Posterior vena cava (tissue), 2 donors: ENCODE data around the gene IDUA. TPM values are rescaled to one million over a fixed set of nuclear protein-coding genes. Genes with fewer than 3 reads are reported as not detected.
"Not testable (repeated sequence)": the region's sequence is repeated elsewhere in the genome, so short reads cannot be mapped to it uniquely, and the experiment has no call there.

Experiments
- DNase-seq: peaks from one replicate; pipeline ENCODE4 v3.0.0-alpha.2; 2020; ENCODE audit warnings: low spot score
- intact Hi-C, 2 donors: fragments of 100-400 bp; cut with DNase I; formaldehyde crosslinking; loops; one replicate each; pipeline versions ENCODE4 v1.14.1 to v1.14.2; 2022 to 2023
- long read RNA-seq, 2 donors: library from polyadenylated mRNA; unstranded; transcript quantifications; one replicate each; pipeline ENCODE4 v2.0.0, GENCODE V29; 2020 to 2021
- total RNA-seq, 2 donors: library from RNA; stranded (reverse); fragmentation: NEBNext Ultra II Directional; extraction: Animal tissue kit (Norgen Biotek cat#: 25700); gene quantifications; one replicate each; pipeline ENCODE4 v1.2.1, GENCODE V29; 2021
- donor health status: DM: yes; HTN: yes; CAD: no.
- donor health status: DM: yes; HTN: yes; CAD: no.

Gene IDUA
- 10 to 100 TPM; 19.0 to 29.0 TPM for total RNA-seq
- long read RNA-seq, donor 1, transcript IDUA-201 (14 exons, 2,163 nt), result major isoform, 7 of 25 reads
- long read RNA-seq, donor 1, partial matches to known transcripts, result 8 of 25 reads
- long read RNA-seq, donor 1, other reads (novel, unspliced or antisense), result 10 of 25 reads
- long read RNA-seq, donor 2, partial matches to known transcripts, result 0 of 4 reads
- long read RNA-seq, donor 2, other reads (novel, unspliced or antisense), result 4 of 4 reads

GRCh38 chr4:986879-987623 is at the start of gene IDUA:
TSS of gene IDUA (plus strand) at chr4:987044. CDS start at chr4:987085, 41 bp downstream.
- DNase-seq, result peak; percentile 93
- intact Hi-C loops, result no loop called here

GRCh38 chr4:939508-939907 is 47.3 kb upstream of the IDUA start:
- intact Hi-C loops, DNase-seq: not testable (repeated sequence)

DNA sequence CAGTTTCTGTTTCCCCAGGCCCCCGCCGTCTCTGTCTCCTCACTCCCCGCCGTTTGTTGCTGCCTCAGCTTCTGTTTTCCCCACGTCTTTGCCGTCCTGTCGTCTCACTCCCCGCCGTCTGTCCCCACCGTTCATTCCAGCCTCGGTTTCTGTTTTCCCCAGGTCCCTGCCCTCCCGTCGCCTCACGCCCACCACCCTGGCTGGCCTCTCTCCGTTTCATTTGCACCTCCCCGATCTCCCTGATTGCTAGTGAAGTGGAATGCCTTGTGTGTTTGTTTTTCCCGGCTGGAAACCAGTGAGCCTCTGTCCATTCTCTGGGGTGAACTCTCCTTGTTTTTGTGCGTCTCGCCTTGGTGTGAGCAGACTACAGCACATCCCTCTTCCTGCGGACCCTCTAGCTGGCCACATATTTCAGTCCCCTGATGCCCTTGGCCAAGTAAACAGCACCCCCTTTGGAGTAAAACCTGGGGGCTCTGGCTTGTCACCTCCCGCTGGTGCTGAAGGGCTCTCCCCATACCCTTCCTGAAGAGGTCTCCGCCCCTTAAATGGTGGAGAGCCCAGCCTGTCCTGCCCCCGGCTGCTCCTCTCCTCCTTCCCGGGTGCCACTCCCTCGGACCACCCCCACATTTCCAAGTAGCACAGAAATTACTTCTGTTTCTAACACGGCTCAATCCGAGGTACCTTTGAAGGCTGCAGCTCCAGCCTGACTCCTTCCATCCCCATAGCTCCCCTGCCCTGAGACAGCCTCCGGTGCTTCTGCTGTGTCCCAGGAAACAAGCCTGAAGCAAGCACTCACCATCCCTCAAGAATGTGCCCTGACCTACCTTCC is 41.4 kb upstream of the IDUA start:
- peak; percentile 57 for DNase-seq
- intact Hi-C loops, result no loop called here

DNA sequence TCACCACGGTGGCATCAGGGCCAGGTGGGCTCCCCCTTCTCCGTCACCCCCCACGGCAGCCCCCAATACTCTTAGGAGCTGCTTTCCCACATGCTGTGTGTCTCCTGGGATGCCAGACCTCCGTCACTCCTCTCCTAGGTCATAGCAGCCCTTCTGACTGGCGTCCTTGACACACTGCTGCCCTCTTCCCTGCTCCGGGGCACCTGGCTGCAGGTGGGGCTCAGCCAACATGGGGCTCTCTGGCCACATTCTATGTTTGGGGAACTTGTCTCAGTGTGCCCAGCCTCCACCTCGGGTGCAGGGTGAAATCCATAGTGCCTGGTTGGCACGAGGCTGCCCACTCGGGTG is 40.8 kb upstream of the IDUA start:
- intact Hi-C loops, result no loop called here
- DNase-seq, result peak; percentile 30

- peak; percentile 55 for DNase-seq
- intact Hi-C loops, result no loop called here
Observed at GRCh38 chr4:946517-947471, 40.0 kb upstream of the IDUA start.

DNA sequence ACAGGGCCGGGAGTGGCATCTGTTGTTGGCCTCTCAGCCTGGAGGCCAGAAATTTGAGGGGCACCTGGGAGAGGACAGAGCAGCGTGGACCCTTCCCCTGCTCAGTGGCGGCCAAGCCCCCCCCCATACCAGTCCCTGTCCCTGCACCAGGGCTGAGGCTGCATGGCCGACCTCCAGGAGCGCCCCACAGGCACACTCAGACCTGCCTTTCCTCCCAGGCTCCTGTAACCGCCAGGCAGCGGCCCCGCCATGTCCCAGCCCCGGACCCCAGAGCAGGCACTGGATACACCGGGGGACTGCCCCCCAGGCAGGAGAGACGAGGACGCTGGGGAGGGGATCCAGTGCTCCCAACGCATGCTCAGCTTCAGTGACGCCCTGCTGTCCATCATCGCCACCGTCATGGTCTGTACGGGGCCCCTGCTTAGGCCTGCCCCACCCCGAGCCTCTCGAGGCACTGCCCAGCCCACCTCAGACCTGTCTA is 39.3 kb upstream of the IDUA start:
- intact Hi-C loops, result no loop called here
- no peak for DNase-seq

DNA sequence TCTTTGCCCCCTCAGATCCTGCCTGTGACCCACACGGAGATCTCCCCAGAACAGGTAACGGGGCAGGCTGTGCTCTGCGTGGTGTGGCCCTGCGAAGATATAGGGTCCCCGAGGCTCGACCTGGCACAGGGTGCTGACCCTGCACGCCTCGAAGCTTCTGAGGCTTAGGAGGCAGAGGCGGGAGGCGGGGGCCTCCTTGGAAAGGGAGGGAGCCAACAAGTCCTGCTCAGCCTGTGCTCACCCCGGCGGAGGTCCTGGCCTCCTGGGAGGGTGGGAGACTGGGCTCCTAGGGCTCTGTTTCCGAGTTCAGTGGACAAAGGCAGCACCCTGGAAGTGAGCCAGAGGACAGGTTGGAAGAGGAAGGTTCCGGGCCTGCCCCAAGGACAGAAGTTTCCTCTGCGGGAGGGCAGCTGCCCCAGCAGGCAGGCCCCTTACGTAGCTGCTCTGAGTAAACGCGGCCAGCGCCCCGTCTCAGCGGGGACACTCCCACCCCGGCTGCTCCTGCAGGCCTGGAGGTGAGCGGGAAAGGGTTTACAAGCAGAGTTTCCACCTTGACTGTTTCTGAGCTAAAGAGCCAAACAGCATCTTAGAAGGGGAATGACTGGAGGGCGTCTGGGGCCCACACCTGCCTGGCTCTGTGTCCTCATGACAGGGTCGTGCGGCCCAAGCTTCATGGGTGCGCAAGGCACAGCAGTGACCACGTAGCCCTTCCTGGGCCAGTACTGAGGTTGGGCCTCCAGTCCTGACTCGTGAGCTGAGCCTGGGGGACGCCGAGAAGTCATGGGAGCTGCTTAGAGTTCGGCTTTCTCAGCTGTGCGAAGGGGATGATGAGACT is 38.5 kb upstream of the IDUA start:
- peak; percentile 58 for DNase-seq
- intact Hi-C loops, result no loop called here

DNA sequence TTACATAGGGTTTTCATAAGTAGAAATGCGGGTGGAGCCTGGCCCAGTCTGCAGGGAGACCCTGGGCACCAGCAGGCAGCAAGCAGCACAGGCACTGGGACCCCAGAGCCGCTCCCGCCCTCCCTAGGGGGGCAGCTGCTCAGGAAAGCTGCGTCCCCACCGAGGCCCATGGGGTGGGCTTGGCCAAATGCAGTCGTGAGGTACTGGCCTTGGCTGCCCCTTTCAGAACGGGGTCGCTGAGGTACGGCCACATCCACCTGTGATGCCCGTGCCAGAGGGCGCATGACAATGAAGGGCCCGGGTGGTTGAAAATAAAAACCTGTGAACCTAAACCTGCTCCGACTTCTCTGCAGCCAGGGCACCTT is 37.9 kb upstream of the IDUA start:
- intact Hi-C loops, result no loop called here
- DNase-seq, result peak; percentile 76

GRCh38 chr4:949656-950055 is 37.2 kb upstream of the IDUA start:
- DNase-seq, result peak; percentile 46
- intact Hi-C loops, result no loop called here

DNA sequence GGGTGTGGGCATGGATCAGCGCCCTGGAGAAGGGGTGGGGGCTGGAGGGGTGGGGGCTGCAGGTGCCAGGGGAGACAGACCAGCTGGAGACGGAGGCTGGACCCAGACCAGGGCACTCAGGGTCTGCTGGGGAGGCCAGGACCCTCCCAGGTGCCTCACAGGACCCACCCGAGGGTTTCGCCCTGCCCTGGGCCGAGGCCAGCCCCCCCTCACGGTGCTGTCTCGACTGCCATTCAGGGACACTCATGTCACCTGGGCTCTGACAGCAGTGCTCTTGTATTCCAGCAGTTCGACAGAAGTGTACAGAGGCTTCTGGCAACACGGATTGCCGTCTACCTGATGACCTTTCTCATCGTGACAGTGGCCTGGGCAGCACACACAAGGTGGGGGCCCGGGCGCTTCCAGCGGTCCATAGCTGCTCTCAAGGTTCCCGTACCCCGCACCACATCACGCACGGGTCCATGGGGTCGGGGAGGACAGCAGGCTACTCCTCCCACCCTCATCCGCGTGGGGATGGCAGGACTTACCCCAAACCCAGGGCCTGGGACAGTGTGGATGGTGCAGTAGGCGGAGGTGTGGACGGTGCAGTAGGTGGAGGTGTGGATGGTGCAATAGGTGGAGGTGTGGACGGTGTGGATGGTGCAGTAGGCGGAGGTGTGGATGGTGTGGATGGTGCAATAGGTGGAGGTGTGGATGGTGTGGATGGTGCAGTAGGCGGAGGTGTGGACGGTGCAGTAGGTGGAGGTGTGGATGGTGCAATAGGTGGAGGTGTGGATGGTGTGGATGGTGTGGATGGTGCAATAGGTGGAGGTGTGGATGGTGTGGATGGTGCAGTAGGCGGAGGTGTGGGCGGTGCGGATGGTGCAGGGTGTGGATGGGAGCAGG is 36.5 kb upstream of the IDUA start:
- peak; percentile 73 for DNase-seq
- intact Hi-C loops, result no loop called here

DNA sequence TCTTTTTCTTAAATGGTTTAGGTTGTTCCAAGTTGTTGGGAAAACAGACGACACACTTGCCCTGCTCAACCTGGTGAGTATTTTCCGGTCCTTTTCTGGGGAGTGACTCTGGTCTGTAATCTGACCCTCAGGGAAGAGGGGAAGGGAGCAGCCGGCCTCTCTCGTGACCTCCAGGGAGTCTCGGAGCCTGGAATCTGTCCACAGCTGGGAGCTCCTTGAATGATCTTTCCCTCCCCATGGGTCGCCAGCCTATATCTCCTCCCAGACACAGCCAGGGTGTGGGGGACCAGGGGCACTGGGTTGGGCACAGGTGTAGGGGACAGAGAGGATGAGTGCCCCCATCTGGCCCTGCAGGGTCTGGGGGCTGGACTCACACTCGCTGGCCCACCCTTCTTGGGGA is 35.7 kb upstream of the IDUA start:
- intact Hi-C loops, result no loop called here
- peak; percentile 68 for DNase-seq

DNA sequence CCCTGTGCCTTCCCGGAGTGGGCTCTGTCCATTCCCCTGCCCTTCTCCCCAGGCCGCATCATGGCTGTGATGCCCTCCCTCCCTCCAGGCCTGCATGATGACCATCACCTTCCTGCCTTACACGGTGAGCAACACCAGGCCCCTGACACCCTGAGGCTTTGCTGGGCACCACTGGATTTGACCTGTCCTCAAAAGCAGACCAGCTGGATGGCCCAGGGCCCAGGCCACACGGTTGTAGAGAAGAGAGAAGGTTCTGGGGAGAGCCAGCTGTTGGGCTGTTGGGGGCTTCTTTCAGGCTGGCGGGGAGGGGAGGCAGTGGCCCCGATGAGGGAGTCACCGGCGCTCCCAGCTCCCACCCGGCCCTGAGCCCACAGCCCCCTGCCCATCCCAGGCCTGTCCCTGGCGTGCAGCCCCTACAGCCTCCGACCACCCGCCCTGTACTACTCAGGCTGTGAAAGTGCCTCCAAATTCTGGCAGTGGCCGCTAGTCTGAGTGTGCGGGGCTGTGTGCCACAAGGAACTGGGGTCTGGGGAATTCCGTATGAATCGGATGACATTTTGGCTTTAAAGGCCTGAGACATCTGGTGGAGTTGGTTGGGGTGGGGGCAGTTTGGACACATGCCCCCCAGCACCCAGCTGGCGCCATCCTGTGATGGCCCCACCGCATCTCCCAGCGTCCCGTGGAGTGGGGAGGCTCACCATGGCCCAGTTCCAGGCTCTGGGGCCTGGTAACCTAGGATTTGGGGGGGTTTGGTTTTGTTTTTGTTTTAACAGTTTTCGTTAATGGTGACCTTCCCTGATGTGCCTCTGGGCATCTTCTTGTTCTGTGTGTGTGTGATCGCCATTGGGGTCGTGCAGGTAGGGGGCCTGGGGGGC is 35.0 kb upstream of the IDUA start:
- DNase-seq, result peak; percentile 73
- intact Hi-C loops, result no loop called here

GRCh38 chr4:952881-953573 is 33.8 kb upstream of the IDUA start:
- DNase-seq, result peak; percentile 67
- intact Hi-C loops, result no loop called here

DNA sequence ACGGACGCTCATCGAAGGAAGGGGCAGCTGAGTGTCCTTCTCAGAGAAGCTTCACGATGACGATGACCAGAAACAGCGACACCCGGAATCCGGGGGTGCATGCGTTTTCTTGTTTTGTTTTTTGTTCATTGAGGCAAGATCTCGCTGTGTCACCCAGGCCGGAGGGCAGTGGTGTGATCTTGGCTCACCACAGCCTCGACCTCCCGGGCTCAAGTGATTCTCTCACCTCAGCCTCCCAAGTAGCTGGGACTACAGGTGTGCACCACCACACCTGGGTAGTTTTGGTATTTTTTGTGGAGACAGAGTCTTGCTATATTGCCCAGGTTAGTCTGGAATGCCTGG is 33.3 kb upstream of the IDUA start:
- DNase-seq, result no peak
- intact Hi-C loops, result no loop called here

DNA sequence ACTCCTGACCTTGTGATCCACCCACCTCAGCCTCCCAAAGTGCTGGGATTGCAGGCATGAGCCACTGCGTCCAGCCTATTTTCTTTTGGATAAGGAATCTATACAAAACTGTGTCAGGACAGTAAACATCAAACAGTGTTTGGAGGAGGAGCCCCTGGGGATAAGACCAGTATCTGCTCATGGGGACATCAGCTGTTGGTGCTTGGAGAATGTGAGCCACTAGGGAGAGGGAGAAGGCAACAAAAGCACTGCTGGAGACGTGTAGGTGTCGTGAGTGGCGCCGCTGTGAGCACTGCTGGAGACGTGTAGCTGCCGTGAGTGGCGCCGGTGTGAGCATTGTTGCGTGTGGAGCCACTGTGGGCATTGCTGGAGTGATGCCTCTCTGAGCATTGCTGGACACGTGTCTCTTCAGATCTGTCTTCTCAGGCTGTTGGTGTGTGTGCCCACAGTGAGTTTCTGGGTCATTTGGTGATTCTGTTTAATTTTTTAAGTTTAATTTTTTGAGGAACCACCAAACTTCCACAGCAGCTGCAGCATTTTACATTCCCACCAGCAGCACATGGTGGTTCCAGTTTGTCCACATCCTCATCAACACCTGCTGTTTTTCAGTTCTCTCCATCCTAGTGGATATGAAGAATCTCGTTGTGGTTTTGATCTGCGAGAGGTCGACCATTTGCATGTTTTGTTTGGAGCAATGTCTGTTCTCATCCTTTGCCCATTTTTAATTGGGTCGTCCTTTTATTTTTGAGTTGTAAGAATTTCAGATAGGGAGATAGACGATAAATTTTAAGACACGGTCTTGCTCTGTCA is 32.4 kb upstream of the IDUA start:
- intact Hi-C loops, result no loop called here
- DNase-seq, result peak; percentile 30
